ENCODE results near the gene C19orf33.

DNA sequence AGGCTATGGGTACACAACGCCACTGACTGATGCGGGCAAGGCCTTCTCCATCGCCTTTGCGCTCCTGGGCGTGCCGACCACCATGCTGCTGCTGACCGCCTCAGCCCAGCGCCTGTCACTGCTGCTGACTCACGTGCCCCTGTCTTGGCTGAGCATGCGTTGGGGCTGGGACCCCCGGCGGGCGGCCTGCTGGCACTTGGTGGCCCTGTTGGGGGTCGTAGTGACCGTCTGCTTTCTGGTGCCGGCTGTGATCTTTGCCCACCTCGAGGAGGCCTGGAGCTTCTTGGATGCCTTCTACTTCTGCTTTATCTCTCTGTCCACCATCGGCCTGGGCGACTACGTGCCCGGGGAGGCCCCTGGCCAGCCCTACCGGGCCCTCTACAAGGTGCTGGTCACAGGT is 22.5 kb downstream of the C19orf33 start:
- TF ChIP-seq CTCF (IDR thresholded peaks at IDR 0.05 in 2 of 3, conservative IDR thresholded peaks at IDR 0.05 in 1 of 3; ENCODE audit: borderline replicate concordance in 1 of 3, insufficient read depth in 1 of 3, low read depth in 2 of 3, low read length in 2 of 3) (no peak), POLR2AphosphoS5 (IDR thresholded peaks at IDR 0.05; ENCODE audit: low read depth, low read length) (no peak), POLR2A (IDR thresholded peaks at IDR 0.05; ENCODE audit: borderline replicate concordance, extremely low read depth, insufficient read depth, insufficient read length) (no peak), RAD21 (IDR thresholded peaks at IDR 0.05; ENCODE audit: low read depth) (no peak), SIN3A (IDR thresholded peaks at IDR 0.05; ENCODE audit: low read depth) (no peak), EZH2phosphoT487 (IDR thresholded peaks at IDR 0.05; ENCODE audit: borderline replicate concordance) (no peak), EZH2 (IDR thresholded peaks at IDR 0.05) (no peak), ELF1 (IDR thresholded peaks at IDR 0.05; ENCODE audit: borderline replicate concordance, low read depth) (no peak), ZBTB33 (IDR thresholded peaks at IDR 0.05; ENCODE audit: extremely low read depth, insufficient replicate concordance, low read length) (no peak), CEBPB (IDR thresholded peaks at IDR 0.05; ENCODE audit: low read depth) (no peak)
